WTC11 (cell line): ENCODE results near the gene ZMIZ1. TPM values are rescaled to one million over a fixed set of nuclear protein-coding genes. Genes with fewer than 3 reads are reported as not detected.
"Not testable (repeated sequence)": the region's sequence is repeated elsewhere in the genome, so short reads cannot be mapped to it uniquely, and the experiment has no call there.

Experiments used
- ATAC-seq: fragments of 200-7000 bp; cut with Tn5 transposase; 2 replicates; pipeline ENCODE4 v1.10.0; 2021; ENCODE audit warnings: mild to moderate bottlenecking, moderate library complexity
- CTCF ChIA-PET: fragments of 300-600 bp; sonication (Branson Sonifier 250); formaldehyde crosslinking; loops from one replicate; lab custom pipeline; 2021; ENCODE audit warnings: antibody characterized with exemption; lab: Charles Lee
- POLR2A ChIA-PET: fragments of 350-600 bp; sonication (Branson Sonifier 250); formaldehyde crosslinking; loops from one replicate; lab custom pipeline; 2021; ENCODE audit warnings: antibody characterized with exemption; lab: Charles Lee
- DNase-seq: peaks from one replicate; pipeline ENCODE4 v3.0.0; 2021; ENCODE audit warnings: low spot score
- H3K27ac Mint-ChIP-seq: 2 replicates; pipeline ENCODE4 v1.8.0; 2021; ENCODE audit warnings: mixed read lengths
- H3K27me3 Mint-ChIP-seq: 2 replicates; pipeline ENCODE4 v1.8.0; 2021; ENCODE audit warnings: low read depth, mild to moderate bottlenecking, moderate library complexity, mixed read lengths
- H3K36me3 Mint-ChIP-seq: 2 replicates; pipeline ENCODE4 v1.8.0; 2021; ENCODE audit warnings: mixed read lengths
- H3K4me1 Mint-ChIP-seq: 2 replicates; pipeline ENCODE4 v1.8.0; 2022; ENCODE audit warnings: mixed read lengths
- H3K4me3 Mint-ChIP-seq: 2 replicates; pipeline ENCODE4 v1.8.0; 2021; ENCODE audit warnings: mild to moderate bottlenecking, moderate library complexity, mixed read lengths
- H3K9me3 Mint-ChIP-seq: 2 replicates; pipeline ENCODE4 v1.8.0; 2021; ENCODE audit warnings: mixed read lengths
- ELF4 ChIP-seq: sonication (generic); formaldehyde crosslinking; IDR thresholded peaks from 2 replicates; pipeline ENCODE4 v1.8.1; 2022; ENCODE audit warnings: low read depth, mild to moderate bottlenecking, moderate library complexity, missing genetic modification reagents
- FOXJ3 ChIP-seq: sonication (generic); formaldehyde crosslinking; IDR thresholded peaks from 2 replicates; pipeline ENCODE4 v1.9.0; 2021; ENCODE audit warnings: missing genetic modification reagents, mild to moderate bottlenecking, borderline replicate concordance
- NR3C1 ChIP-seq: sonication (generic); formaldehyde crosslinking; conservative IDR thresholded peaks from 2 replicates; pipeline ENCODE4 v1.8.1; 2023; ENCODE audit warnings: low read depth, mild to moderate bottlenecking, missing genetic modification reagents
- OVOL2 ChIP-seq: fragments of 250-450 bp; sonication (Bioruptor Pico); IDR thresholded peaks from 2 replicates; pipeline ENCODE4 v1.9.0; 2021; ENCODE audit warnings: mild to moderate bottlenecking, borderline replicate concordance
- ZNF317 ChIP-seq: sonication (generic); formaldehyde crosslinking; IDR thresholded peaks from 2 replicates; pipeline ENCODE4 v1.8.1; 2023; ENCODE audit warnings: low read depth, mild to moderate bottlenecking, moderate library complexity, missing genetic modification reagents, borderline replicate concordance
- ZNF423 ChIP-seq: fragments of 250-450 bp; sonication (Bioruptor Pico); IDR thresholded peaks from 2 replicates; pipeline ENCODE4 v2.1.2; 2022; ENCODE audit warnings: mild to moderate bottlenecking, moderate library complexity
- total RNA-seq: library from RNA; stranded (reverse); gene quantifications from 3 replicates; pipeline ENCODE4 v1.2.3, GENCODE V29; 2021
- TF ChIP-seq, protein P1 (sequence below): sonication (generic); formaldehyde crosslinking; IDR thresholded peaks from 2 replicates; pipeline ENCODE4 v1.8.1; 2022; ENCODE audit warnings: low read depth, missing genetic modification reagents, borderline replicate concordance
- TF ChIP-seq, protein P2 (sequence below): sonication (generic); formaldehyde crosslinking; IDR thresholded peaks from 2 replicates; pipeline ENCODE4 v1.8.0; 2023; ENCODE audit warnings: missing genetic modification reagents
- TF ChIP-seq, protein P3 (sequence below): fragments of 250-450 bp; sonication (Bioruptor Pico); IDR thresholded peaks from 2 replicates; pipeline ENCODE4 v1.8.0; 2021; ENCODE audit warnings: mild to moderate bottlenecking
- TF ChIP-seq, protein P4 (sequence below): fragments of 250-450 bp; sonication (Bioruptor Pico); IDR thresholded peaks from 2 replicates; pipeline ENCODE4 v1.9.0; 2021; ENCODE audit warnings: mild to moderate bottlenecking, borderline replicate concordance
- TF ChIP-seq, protein P5 (sequence below): sonication (generic); formaldehyde crosslinking; IDR thresholded peaks from 2 replicates; pipeline ENCODE4 v1.8.1; 2023; ENCODE audit warnings: mild to moderate bottlenecking, missing genetic modification reagents, moderate library complexity
- TF ChIP-seq, protein P6 (sequence below): sonication (generic); formaldehyde crosslinking; IDR thresholded peaks from 2 replicates; pipeline ENCODE4 v1.8.1; 2023; ENCODE audit warnings: mild to moderate bottlenecking, missing genetic modification reagents
- TF ChIP-seq, protein P7 (sequence below): sonication (generic); formaldehyde crosslinking; conservative IDR thresholded peaks from 2 replicates; pipeline ENCODE4 v1.8.1; 2023; ENCODE audit warnings: mild to moderate bottlenecking, low read depth, missing genetic modification reagents, moderate library complexity

Gene ZMIZ1
- total RNA-seq, 1 experiment from 2014 or later, result 44.4 TPM

DNA sequence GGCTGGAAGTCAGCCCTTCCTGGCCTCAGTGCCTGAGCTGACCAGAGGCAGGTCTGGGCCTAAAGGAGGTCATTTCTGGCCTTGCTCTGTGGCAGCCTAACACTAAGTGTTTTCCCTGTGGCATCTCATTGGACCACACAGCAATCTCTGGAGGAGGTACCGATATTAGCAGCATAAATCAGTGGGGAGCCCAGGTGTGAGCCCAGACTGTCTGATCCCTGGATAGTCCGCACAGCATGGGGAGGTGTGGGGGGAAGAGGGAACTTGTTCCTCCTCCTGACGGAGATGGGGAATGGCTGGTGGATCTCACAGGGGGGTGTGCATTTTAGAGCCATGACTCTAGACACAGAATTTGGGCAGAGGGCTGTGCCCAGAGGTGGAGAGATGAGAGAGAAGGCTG is 267.5 kb downstream of the ZMIZ1 start (continued):
- TF ChIP-seq, protein P1, sequence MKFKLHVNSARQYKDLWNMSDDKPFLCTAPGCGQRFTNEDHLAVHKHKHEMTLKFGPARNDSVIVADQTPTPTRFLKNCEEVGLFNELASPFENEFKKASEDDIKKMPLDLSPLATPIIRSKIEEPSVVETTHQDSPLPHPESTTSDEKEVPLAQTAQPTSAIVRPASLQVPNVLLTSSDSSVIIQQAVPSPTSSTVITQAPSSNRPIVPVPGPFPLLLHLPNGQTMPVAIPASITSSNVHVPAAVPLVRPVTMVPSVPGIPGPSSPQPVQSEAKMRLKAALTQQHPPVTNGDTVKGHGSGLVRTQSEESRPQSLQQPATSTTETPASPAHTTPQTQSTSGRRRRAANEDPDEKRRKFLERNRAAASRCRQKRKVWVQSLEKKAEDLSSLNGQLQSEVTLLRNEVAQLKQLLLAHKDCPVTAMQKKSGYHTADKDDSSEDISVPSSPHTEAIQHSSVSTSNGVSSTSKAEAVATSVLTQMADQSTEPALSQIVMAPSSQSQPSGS (CRISPR knock-in tag), result no peak
- TF ChIP-seq, protein P2, sequence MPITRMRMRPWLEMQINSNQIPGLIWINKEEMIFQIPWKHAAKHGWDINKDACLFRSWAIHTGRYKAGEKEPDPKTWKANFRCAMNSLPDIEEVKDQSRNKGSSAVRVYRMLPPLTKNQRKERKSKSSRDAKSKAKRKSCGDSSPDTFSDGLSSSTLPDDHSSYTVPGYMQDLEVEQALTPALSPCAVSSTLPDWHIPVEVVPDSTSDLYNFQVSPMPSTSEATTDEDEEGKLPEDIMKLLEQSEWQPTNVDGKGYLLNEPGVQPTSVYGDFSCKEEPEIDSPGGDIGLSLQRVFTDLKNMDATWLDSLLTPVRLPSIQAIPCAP (CRISPR knock-in tag), result no peak

DNA sequence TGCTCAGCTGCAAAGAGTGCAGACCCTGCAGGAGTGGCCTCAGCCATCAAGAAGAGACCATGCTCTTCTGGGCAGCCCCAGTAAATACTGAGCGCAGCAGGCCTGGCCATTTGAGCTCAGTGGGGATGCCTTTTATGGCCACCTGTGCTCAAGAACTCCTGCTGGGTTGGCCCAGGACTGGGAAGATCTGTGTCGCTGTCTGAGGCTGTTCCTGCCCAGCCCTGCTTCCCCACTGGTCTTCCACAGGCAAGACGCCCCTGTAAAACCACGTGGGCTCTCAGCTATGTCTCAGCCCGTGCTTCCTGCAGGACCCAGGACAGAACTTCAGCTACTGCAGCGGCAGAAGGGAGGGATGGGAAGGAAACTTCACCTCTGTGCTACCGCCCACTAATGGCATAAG is 268.0 kb downstream of the ZMIZ1 start:
- CTCF ChIA-PET, result interaction anchor here (0.6 to 4.6 kb wide), 5 partner anchors 8 to 38 kb away, joined by 3 to 24 read pairs (median 6); partner anchors contain the start of gene PPIF
- H3K9me3 Mint-ChIP-seq, result peaks cover 23% of the 10 kb centered on the region
- H3K4me3 Mint-ChIP-seq, result no peak overlapping the region
- peaks cover 13% of the 10 kb centered on the region for H3K4me1 Mint-ChIP-seq
- POLR2A ChIA-PET, result no interaction called here
- peaks cover 11% of the 10 kb centered on the region for H3K27me3 Mint-ChIP-seq
- ATAC-seq, result peak; percentile 66
- peaks cover 8% of the 10 kb centered on the region; the same call in 1 of the 2 replicates for H3K36me3 Mint-ChIP-seq
- peak; percentile 90 for TF ChIP-seq ZNF423 (CRISPR knock-in tag)
- TF ChIP-seq NR3C1 (CRISPR knock-in tag), result no peak
- TF ChIP-seq, all 79 proteins: peak for 1
- no peak for DNase-seq
- no peak overlapping the region for H3K27ac Mint-ChIP-seq

DNA sequence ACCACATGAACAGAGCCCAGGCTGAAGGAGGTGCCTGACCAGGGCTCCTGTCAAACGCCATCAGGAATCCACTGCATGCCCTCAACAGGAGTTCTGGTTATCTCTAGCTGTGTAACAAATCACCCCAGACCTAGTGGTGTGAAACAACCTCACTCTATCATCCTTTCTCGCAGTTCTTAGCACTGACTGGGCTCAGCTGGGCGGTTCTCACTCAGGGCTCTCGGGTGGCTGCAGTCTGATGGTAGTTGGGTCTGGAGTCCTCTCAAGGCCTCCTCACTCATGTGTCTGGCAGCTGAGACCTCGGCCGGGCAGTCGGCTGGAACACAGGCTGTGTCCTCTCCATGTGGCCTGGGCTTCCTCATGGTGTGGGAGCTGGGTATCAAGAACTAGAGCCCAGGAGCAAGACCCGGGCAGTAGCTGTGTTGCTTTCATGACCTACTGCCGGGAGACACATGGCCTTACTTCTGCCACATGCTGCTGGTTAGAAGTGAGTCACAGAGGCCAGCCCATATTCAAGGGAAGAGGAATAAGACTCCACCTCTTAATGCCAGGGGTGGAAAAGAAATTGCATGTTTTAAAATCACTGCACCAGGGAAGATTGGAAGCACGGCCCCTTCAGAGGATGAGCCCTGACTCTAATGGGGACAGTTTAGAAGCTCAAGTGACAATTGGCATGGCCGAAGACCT is 269.2 kb downstream of the ZMIZ1 start:
- H3K27me3 Mint-ChIP-seq, H3K4me3 Mint-ChIP-seq, POLR2A ChIA-PET, DNase-seq, H3K27ac Mint-ChIP-seq, ATAC-seq, H3K36me3 Mint-ChIP-seq: not testable (repeated sequence)
- Mint-ChIP-seq H3K4me1 (peaks cover 13% of the 10 kb centered on the region), H3K9me3 (peaks cover 18% of the 10 kb centered on the region)
- CTCF ChIA-PET, result interaction anchor here (4.6 kb wide), 1 partner anchor 10 kb away, joined by 24 read pairs; the partner anchor contains the start of gene PPIF

DNA sequence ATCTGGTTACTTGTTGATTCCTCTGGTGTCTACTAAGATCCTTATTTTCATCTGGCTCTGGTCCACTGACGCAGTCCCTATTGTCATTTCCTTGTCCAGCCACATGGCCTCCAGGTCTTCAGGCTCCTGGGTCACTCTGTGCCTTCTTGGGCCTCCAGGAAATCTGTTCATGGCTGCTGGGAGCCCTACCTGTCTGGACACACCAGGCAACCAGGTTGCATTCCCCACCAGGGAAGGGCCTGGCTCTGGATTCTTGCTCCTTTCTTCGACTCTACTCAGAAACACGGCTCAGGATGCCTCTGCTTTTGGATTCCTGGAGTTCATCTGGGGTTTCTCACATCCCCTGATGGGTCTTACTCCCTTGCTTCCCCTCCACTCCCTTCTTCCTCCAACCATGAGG is 270.5 kb downstream of the ZMIZ1 start:
- Mint-ChIP-seq H3K36me3 (peaks cover 4% of the 10 kb centered on the region; the same call in 1 of the 2 replicates), H3K27ac (no peak overlapping the region), H3K27me3 (peaks cover 5% of the 10 kb centered on the region), H3K9me3 (peaks cover 13% of the 10 kb centered on the region), H3K4me3 (no peak overlapping the region), H3K4me1 (peaks cover 13% of the 10 kb centered on the region)
- ATAC-seq (no peak), DNase-seq (no peak)
- ChIA-PET CTCF (interaction anchor here (0.6 kb wide), 1 partner anchor 7 kb away, joined by 3 read pairs; no protein-coding TSS in a partner anchor), POLR2A (no interaction called here)
- TF ChIP-seq ELF4 (CRISPR knock-in tag), result no peak
- no peak for TF ChIP-seq OVOL2 (CRISPR knock-in tag)
- TF ChIP-seq, protein P3, sequence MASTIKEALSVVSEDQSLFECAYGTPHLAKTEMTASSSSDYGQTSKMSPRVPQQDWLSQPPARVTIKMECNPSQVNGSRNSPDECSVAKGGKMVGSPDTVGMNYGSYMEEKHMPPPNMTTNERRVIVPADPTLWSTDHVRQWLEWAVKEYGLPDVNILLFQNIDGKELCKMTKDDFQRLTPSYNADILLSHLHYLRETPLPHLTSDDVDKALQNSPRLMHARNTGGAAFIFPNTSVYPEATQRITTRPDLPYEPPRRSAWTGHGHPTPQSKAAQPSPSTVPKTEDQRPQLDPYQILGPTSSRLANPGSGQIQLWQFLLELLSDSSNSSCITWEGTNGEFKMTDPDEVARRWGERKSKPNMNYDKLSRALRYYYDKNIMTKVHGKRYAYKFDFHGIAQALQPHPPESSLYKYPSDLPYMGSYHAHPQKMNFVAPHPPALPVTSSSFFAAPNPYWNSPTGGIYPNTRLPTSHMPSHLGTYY (CRISPR knock-in tag), result no peak
- TF ChIP-seq FOXJ3 (CRISPR knock-in tag), result no peak
- TF ChIP-seq, protein P4, sequence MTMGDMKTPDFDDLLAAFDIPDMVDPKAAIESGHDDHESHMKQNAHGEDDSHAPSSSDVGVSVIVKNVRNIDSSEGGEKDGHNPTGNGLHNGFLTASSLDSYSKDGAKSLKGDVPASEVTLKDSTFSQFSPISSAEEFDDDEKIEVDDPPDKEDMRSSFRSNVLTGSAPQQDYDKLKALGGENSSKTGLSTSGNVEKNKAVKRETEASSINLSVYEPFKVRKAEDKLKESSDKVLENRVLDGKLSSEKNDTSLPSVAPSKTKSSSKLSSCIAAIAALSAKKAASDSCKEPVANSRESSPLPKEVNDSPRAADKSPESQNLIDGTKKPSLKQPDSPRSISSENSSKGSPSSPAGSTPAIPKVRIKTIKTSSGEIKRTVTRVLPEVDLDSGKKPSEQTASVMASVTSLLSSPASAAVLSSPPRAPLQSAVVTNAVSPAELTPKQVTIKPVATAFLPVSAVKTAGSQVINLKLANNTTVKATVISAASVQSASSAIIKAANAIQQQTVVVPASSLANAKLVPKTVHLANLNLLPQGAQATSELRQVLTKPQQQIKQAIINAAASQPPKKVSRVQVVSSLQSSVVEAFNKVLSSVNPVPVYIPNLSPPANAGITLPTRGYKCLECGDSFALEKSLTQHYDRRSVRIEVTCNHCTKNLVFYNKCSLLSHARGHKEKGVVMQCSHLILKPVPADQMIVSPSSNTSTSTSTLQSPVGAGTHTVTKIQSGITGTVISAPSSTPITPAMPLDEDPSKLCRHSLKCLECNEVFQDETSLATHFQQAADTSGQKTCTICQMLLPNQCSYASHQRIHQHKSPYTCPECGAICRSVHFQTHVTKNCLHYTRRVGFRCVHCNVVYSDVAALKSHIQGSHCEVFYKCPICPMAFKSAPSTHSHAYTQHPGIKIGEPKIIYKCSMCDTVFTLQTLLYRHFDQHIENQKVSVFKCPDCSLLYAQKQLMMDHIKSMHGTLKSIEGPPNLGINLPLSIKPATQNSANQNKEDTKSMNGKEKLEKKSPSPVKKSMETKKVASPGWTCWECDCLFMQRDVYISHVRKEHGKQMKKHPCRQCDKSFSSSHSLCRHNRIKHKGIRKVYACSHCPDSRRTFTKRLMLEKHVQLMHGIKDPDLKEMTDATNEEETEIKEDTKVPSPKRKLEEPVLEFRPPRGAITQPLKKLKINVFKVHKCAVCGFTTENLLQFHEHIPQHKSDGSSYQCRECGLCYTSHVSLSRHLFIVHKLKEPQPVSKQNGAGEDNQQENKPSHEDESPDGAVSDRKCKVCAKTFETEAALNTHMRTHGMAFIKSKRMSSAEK (CRISPR knock-in tag), result no peak
- no peak for TF ChIP-seq ZNF317
- TF ChIP-seq, protein P5, sequence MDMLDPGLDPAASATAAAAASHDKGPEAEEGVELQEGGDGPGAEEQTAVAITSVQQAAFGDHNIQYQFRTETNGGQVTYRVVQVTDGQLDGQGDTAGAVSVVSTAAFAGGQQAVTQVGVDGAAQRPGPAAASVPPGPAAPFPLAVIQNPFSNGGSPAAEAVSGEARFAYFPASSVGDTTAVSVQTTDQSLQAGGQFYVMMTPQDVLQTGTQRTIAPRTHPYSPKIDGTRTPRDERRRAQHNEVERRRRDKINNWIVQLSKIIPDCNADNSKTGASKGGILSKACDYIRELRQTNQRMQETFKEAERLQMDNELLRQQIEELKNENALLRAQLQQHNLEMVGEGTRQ (CRISPR knock-in tag), result no peak
- TF ChIP-seq, protein P6, sequence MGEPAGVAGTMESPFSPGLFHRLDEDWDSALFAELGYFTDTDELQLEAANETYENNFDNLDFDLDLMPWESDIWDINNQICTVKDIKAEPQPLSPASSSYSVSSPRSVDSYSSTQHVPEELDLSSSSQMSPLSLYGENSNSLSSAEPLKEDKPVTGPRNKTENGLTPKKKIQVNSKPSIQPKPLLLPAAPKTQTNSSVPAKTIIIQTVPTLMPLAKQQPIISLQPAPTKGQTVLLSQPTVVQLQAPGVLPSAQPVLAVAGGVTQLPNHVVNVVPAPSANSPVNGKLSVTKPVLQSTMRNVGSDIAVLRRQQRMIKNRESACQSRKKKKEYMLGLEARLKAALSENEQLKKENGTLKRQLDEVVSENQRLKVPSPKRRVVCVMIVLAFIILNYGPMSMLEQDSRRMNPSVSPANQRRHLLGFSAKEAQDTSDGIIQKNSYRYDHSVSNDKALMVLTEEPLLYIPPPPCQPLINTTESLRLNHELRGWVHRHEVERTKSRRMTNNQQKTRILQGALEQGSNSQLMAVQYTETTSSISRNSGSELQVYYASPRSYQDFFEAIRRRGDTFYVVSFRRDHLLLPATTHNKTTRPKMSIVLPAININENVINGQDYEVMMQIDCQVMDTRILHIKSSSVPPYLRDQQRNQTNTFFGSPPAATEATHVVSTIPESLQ (CRISPR knock-in tag), result no peak
- TF ChIP-seq, protein P7, sequence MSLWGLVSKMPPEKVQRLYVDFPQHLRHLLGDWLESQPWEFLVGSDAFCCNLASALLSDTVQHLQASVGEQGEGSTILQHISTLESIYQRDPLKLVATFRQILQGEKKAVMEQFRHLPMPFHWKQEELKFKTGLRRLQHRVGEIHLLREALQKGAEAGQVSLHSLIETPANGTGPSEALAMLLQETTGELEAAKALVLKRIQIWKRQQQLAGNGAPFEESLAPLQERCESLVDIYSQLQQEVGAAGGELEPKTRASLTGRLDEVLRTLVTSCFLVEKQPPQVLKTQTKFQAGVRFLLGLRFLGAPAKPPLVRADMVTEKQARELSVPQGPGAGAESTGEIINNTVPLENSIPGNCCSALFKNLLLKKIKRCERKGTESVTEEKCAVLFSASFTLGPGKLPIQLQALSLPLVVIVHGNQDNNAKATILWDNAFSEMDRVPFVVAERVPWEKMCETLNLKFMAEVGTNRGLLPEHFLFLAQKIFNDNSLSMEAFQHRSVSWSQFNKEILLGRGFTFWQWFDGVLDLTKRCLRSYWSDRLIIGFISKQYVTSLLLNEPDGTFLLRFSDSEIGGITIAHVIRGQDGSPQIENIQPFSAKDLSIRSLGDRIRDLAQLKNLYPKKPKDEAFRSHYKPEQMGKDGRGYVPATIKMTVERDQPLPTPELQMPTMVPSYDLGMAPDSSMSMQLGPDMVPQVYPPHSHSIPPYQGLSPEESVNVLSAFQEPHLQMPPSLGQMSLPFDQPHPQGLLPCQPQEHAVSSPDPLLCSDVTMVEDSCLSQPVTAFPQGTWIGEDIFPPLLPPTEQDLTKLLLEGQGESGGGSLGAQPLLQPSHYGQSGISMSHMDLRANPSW, result no peak
